Neural progenitor cell (in vitro differentiated cells): ENCODE results near the gene NDUFS4.

ENCODE experiments used
- CTCF ChIP-seq: fragments of 200-600 bp; sonication (generic); IDR thresholded peaks from 2 replicates; pipeline ENCODE4 v1.5.1; 2017; ENCODE audit warnings: antibody characterized with exemption, mild to moderate bottlenecking
- EZH2phosphoT487 ChIP-seq: fragments of 200-600 bp; sonication (generic); IDR thresholded peaks from 2 replicates; pipeline ENCODE4 v1.6.1; 2017; ENCODE audit warnings: antibody characterized with exemption

DNA sequence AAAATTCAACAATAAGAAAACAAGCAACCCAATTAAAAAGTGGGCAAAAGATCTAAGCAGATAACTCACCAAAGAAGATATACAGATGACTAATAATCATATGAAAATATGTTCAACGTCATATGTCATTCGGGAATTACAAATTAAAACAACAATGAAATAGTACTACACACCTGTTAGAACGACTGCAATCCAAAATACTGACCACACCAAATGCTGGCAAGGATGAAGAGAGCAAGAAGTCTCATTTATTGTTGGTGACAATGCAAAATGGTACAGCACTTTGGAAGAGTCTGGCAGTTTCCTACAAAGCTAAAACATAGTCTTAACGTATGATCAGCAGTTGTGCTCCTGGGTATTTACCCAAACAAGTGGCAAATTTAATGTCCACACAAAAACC lies 37.5 kb downstream of the NDUFS4 start:
- no peak for TF ChIP-seq CTCF
- no peak for TF ChIP-seq EZH2phosphoT487
